CD1c-positive myeloid dendritic cell (primary cell): ENCODE measurements around the gene MCAT.
"Not testable (repeated sequence)": the region's sequence is repeated elsewhere in the genome, so short reads cannot be mapped to it uniquely, and the experiment has no call there.

Experiments used
- DNase-seq: peaks from one replicate; pipeline ENCODE4 v3.0.0-alpha.2; 2016; ENCODE audit errors: extremely low spot score

MCAT gene

GRCh38 chr22:43126501-43127165, 16.6 kb downstream of the MCAT start:
- DNase-seq: no peak

GRCh38 chr22:43118953-43119458, 24.2 kb downstream of the MCAT start:
- no peak for DNase-seq

GRCh38 chr22:43118024-43118849, 25.0 kb downstream of the MCAT start:
- DNase-seq: peak; percentile 45

- no peak for DNase-seq
These were observed 26.3 kb downstream of the MCAT start for GRCh38 chr22:43116932-43117331.

GRCh38 chr22:43114958-43115357, 28.2 kb downstream of the MCAT start:
- DNase-seq: no peak

GRCh38 chr22:43113526-43114251, 29.5 kb downstream of the MCAT start:
- peak; percentile 9 for DNase-seq

- DNase-seq: peak; percentile 29
These were observed 32.1 kb downstream of the MCAT start for GRCh38 chr22:43110927-43111623.

- DNase-seq: peak; percentile 46
These were observed 32.7 kb downstream of the MCAT start, which contains the start of gene BIK for GRCh38 chr22:43110444-43110926. TSS of gene BIK (plus strand) at chr22:43110750. CDS start at chr22:43124023, 13,273 bp downstream.

- no peak for DNase-seq
These were observed 33.2 kb downstream of the MCAT start for GRCh38 chr22:43109921-43110443.

- no peak for DNase-seq
These were observed 33.7 kb downstream of the MCAT start for GRCh38 chr22:43109511-43109910.

- DNase-seq: no peak
These were observed 36.9 kb downstream of the MCAT start for GRCh38 chr22:43106302-43106701.

GRCh38 chr22:43104950-43105349, 38.2 kb downstream of the MCAT start:
- not testable (repeated sequence) for DNase-seq

- DNase-seq: peak; percentile 17
These were observed 39.1 kb downstream of the MCAT start for GRCh38 chr22:43104056-43104625.

- DNase-seq: no peak
These were observed 41.9 kb downstream of the MCAT start for GRCh38 chr22:43101306-43101705.

- DNase-seq: peak; percentile 67
These were observed 43.0 kb downstream of the MCAT start for GRCh38 chr22:43100225-43100624.

- no peak for DNase-seq
These were observed 44.1 kb downstream of the MCAT start for GRCh38 chr22:43099095-43099494.

- DNase-seq: no peak
These were observed 44.8 kb downstream of the MCAT start for GRCh38 chr22:43098356-43098755.

- no peak for DNase-seq
These were observed 46.8 kb downstream of the MCAT start for GRCh38 chr22:43096420-43096819.

- no peak for DNase-seq
These were observed 48.6 kb downstream of the MCAT start for GRCh38 chr22:43094551-43094950.

GRCh38 chr22:43094085-43094484, 49.1 kb downstream of the MCAT start:
- DNase-seq: peak; percentile 84

GRCh38 chr22:43092085-43092484, 51.1 kb downstream of the MCAT start:
- peak; percentile 58 for DNase-seq
